ENCODE data around the gene BRI3.

BRI3 gene

DNA sequence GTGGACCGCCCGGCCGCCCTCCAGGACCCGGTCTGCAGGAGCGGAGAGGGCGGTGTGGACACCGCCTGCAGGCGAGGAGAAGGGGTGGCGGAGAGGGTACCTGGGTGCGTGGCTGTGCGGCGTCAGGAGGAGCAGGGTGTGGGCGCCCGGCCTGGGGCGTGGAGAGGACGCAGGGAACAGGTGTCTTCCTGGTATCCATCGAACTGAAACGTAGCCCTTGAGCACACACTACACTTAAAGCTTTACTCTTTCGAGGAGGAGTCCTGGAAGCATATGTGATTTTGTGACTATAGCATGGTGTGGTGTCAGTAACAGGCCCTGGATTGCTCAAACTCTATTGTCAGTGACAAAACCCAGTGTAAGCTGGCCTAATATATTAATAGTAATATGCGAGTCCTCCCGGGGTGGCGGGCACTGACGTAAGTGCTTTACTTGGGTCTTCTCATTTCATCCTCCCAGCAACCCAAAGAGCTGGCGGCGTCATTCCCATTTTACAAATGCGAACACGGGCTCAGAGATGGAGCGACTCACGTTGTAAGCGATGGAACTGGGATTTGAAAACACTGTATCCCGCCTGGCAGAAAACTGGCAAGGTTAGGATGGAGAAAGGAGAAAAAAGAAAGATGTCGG is 28.9 kb upstream of the BRI3 start:
- DNase-seq (ENCODE audit: low read depth) = no peak

DNA sequence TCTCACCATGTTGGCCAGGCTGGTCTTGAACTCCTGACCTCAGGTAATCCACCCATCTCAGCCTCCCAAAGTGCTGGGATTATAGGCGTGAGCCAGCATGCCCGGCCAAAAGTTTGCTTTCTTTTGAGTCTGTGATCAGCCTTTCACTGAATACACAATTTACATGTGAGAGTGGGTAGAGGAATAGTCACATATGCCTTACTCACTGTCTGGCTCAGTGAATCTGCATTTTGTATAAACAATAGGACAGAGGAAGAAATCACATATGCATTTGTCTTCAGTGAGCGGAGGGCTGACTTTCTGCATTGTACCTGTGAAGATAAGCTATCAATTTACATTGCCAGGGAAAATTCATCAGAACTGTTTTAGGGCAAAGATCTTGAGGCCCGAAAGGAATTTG is 27.0 kb upstream of the BRI3 start:
- DNase-seq (ENCODE audit: low read depth) = no peak

DNA sequence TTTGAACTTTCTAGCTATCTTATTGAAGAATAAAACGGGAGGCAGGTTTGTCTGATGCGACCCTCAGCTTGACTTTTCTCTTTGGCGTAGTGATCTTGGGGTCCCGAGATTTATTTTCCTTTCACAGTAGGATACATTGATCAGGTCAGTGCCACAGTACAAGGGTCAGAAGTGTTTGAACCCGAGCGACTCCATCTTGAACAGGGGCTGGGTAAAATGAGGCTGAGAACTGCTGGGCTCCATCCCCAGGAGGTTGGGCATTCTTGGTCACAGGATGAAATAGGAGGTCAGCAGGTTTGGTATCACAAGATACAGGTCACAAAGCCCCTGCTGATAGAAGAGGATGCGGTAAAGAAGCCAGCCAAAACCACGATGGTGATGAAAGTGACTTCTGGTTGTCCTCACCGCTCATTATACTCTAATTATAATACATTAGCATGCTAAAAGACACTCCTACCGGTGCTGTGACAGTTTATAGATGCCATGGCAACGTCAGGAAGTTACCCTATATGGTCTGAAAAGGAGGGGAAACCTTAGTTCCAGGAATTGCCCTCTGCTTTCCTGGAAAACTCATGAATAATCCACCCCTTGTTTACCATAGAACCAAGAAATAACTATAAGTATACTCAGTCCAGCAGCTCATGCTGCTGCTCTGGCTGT is 26.4 kb upstream of the BRI3 start:
- DNase-seq (ENCODE audit: low read depth) = no peak

DNA sequence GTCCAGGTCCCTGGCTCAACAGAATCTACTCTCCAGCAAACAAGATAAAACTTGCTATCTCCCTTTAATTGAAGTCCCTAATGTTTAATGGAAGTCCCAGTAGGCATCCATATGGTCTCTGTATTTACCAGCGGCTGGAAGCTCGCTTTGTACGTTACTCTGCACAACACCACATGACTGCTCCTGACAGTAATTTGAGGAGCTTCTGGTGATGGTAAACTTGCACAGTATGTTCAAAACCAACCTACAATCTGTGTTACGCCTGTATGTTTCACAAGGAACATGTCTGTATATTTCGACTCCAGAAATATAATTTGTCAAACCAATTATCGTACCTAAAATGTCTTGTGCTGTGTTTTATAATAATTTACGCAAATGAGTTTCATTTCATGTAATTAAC is 25.1 kb upstream of the BRI3 start:
- no peak for DNase-seq (ENCODE audit: low read depth)

DNA sequence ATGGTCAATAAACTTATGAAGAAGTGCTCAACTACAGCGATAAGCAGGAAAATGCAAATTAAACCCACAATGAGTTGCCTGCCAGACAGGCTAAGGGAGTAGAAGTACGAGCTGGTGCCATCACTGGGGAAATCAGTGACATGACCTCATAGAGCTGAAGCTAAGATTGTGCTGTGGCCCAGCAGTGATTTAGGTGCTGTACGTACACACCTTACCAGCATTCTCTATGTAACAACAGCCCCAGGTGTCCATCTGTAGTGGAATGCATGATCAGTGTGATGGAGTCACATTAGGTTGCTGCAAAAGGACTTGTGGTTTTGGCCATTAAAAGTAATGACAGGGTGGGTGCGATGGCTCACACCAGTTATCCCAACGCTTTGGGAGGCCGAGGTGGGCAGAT is 23.8 kb upstream of the BRI3 start:
- DNase-seq (ENCODE audit: low read depth) = no peak

DNA sequence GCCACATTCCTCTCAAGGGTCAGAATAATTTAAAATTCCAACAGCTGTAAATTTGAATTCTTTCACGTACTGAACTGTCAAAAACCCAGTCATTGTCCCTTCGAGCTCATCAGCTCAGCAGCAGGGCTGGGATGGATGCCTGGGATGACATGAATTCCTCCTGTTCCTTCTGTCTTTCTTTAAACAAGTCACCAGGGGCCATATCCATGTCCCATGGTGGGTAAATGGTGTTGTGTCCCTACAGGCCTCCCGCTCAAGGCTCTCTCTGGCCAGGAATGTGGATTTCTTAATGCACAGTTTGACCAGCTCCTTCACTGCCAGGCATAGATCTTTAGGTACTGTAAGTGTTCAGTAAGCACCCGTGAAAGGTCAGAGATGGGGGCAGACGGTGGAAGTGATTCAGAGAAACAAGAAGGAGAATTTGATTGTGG is 15.6 kb upstream of the BRI3 start:
- DNase-seq (ENCODE audit: low read depth) = no peak

DNA sequence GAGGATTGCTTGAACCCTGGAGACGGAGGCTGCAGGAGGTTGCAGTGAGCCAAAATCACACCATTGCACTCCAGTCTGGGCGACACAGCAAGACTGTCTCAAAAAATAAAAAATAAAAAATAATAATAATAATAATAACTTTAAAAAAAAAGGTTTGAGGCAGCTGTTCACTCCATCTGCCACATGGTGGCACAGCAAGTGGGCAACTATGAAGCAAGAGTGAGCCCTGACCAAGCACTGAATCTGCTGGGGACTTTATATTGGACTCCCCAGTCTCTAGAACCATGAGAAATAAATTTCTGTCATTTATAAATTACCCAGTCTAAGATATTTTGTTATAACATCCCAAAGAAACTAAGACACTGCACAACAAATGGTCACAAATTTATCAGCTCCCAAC is 14.6 kb upstream of the BRI3 start:
- DNase-seq (ENCODE audit: low read depth) = no peak

DNA sequence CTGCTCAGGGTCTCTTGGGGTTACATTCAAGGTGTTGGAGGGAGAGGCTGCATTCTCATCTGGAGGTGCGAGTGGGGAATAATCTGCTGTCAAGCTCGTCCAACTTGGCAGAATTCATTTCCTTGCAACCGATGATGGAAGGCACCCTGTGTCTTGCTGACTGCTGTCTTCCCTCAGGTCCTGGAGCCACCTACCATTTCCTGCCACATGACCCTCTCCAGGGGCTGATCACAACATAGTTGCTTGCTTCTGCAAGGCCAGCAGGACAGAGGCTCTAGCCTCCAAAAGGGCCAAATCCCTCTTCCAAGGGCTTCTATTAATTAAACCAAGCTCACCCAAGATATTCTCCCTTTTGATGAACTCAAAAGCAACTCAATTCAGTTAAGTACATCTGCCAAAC is 14.2 kb upstream of the BRI3 start:
- no peak for DNase-seq (ENCODE audit: low read depth)

DNA sequence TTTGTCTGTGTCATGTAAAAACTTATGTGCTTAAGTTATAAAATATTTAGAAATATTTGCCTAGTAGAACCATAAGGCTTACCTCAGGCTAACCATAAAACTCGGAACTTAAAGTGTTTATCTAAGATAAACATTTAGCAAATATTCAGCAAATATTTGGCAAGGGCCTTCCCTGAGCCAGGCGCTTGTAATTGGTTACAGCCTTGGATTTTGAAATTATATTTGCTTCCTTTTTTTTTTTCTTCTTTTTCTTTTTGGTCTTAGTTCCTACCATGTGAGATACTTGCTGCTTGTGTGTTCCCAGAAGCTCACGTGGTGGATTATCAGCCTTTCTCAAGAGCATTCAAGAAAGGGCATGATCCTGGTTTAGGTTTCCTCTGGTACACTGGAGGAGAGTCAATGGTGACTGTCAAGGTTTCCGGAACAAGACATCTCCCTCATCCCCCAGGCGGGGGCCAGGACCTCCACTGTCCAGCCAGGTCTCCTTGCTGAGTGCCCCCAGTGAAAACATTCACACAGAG is 5.2 kb upstream of the BRI3 start:
- DNase-seq (ENCODE audit: low read depth) = no peak

DNA sequence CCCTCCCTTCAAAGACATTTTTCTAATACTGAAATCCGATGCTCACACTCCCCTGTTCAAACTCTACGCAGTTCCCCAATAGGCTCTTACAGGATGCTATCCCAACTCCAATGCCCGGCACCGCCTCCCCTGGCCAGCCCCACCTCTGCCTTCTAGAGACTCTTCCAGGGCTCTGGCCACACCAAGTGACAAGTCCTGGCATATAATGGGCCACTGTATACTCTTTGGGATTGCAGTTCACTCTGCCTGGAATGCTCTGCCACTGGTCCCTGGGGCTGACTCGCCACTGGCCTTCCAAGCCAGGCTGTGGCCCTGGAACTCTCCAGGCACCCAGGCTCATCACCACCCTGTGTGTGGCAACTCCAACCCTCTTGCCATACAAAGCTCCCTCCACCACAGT is 3.1 kb upstream of the BRI3 start:
- no peak for DNase-seq (ENCODE audit: low read depth)

DNA sequence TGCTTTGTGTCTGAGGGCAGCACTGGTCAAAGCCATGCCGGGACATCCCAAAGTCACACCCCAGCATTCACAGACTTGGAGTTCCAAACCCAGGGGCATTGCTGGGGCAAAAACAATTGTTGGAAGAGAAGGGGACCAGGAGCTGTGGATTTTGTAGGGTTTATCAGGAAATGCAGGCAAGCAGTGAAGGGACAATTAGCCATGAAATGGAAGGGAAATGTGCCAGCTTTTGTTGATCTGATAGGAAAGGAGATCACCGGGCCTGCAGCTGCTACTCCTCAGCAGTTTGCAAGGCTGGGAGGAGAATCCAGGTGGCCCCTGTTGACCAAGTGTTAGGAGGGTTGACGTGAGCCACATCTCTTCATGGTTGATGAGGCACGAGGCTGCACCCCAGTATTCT is 2.5 kb upstream of the BRI3 start:
- no peak for DNase-seq (ENCODE audit: low read depth)

DNA sequence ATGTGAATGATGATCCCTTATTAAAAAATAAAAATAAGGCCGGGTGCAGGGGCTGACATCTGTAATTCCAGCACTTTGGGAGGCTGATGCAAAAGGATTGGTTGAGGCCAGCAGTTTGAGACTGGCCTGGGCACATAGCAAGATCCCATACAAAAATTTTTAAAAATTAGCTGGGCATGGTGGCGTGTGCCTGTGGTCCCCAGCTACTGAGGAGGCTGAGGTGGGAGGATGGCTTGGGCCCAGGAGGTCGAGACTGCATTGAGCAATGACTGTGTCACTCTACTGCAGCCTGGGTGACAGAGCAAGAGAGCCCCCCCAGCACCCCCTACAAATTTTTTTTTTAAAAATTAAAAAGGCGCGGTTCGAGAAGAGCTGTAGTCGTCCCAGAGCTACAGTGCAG is 1.2 kb upstream of the BRI3 start:
- DNase-seq (ENCODE audit: low read depth) = no peak

DNA sequence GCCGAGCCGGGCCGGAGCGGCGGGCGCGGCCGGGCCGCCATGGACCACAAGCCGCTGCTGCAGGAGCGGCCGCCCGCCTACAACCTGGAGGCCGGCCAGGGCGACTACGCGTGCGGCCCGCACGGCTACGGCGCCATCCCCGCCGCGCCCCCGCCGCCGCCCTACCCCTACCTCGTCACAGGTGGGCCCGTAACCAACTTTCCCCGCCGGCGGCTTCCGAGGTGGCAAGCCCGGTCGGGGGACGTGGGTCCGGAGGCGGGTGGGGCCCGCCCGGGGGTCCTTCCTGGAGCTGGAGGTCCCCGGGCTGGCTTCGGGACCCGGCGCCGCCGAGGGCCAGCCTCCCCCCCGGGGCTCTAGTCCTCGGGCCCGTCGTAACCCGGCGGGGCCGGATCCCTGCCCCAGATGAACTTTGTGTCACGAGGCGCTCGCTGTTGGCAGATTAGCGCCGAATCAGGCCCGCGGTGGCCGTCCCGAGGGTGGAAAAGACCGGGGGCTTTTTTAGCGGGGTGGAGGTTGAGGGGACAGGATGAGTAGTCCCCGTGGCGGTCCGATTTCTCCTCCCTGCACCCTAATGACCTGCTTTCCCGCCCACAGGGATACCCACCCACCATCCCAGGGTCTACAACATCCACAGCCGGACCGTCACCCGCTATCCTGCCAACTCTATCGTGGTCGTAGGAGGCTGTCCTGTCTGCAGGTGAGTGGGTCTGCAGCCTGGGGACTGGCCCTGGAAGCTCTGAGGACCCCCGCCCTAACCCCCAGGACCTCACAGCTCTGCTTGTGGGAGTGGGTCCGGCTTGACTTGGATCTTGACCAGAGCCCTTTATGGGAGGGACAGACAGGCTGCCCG is 496 bp downstream of the BRI3 start:
- no peak for DNase-seq (ENCODE audit: low read depth)

DNA sequence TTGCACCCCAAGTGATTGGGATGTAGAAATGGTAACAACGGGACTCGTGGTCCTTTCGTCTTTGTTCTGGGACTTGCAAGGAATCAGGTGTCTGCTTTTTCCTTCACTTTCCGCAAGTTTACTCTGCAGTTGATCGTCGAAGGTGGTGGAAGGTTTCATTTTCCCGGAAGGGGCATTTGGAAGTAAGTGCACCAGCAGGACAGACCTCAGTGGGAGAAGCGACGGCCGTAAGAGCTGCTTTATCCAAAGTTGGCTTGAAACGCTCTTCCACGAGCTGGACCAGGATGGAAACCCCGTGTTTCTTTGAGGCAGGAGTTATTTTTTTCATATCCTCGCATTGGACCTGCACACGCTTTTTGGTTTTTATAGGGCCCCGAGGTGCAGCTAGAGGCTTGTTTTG is 1.2 kb downstream of the BRI3 start:
- DNase-seq (ENCODE audit: low read depth) = no peak

DNA sequence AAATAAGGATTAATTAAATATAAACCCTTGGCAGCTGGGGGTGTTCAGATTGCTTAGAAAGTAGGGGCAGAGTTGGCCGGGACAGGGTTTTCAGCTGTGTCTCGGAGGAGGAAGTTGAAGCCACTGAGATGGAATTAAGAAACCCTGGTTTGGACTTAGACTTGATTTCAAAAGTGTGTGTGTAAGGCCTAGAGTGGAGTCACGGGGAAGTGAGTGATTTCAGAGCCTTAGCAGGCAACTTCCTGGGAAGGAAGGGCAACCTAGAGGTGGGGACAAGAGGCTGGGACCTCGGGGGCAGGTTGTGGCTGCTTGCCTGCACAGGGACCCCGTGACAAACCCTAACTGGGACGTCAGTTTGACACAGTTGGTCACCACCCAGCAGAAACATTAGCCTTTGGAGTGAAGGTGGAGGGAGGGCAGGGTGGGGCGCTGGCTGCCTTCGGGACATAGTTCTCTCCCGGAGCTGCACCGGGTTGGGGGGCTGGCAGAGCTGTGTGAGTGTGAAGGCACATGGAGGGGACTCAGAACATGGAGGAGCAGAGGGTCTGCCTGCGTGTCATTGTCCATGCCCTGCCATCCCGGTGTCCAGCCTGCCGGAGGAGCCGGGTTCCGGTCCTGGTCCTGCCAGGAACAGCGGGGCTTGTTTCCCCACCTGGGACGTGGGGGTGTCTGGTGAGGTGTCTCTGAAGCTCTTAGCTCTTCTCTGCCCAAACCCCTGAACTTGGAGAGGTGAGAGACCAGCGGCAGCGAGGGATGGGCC is 1.8 kb downstream of the BRI3 start:
- DNase-seq (ENCODE audit: low read depth) = no peak

DNA sequence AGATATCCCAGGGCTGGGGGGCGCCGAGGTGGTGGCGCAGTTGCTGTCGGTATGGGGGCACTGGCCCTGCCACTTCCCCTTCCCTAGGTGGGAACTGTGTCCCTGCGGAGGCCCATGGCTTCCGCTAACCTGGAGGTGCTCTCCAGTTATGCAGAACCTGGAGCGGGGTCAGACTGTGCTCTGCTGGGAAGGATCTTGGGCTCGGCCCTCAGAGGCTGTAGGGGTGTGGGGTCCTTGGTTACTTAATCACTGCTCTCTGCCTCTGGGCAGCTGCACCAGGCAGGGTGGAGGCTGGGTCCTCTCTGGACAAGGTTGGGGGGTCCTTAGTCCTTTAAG is 2.4 kb downstream of the BRI3 start:
- DNase-seq (ENCODE audit: low read depth) = no peak

DNA sequence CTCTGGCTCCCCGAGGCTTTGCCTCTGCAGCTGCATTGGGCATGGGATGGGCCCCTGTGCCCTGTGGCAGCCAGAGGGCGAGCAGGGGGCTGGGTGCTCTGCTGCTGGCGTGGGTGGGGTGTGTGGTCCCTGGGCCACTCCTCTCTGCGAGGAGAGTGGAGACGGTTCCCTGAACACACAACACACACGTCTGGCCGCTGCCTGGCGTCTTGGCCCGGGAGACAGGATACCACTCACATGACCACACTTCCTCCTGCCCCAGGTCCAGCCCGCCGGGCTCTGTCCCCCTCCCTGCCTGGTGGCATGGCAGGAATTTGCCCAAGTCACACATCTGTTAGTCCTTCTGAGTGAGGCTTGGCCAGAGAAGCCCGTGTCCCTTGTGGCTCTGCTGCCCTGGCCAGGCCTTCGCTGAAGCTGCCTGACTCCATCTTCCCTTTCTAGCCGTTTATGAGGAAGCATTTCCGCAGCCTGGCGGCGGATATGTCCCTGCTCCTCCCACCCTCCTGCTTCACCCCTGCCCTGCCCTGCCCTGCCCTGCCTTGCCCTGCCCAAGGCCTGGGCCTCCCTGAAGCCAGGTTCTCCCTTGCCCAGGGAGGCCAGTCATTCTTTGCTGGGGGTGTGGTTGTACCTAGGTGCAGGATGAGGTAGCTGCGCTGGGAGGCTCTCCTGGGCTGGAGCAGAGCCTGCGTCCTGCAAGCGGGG is 3.0 kb downstream of the BRI3 start:
- no peak for DNase-seq (ENCODE audit: low read depth)

DNA sequence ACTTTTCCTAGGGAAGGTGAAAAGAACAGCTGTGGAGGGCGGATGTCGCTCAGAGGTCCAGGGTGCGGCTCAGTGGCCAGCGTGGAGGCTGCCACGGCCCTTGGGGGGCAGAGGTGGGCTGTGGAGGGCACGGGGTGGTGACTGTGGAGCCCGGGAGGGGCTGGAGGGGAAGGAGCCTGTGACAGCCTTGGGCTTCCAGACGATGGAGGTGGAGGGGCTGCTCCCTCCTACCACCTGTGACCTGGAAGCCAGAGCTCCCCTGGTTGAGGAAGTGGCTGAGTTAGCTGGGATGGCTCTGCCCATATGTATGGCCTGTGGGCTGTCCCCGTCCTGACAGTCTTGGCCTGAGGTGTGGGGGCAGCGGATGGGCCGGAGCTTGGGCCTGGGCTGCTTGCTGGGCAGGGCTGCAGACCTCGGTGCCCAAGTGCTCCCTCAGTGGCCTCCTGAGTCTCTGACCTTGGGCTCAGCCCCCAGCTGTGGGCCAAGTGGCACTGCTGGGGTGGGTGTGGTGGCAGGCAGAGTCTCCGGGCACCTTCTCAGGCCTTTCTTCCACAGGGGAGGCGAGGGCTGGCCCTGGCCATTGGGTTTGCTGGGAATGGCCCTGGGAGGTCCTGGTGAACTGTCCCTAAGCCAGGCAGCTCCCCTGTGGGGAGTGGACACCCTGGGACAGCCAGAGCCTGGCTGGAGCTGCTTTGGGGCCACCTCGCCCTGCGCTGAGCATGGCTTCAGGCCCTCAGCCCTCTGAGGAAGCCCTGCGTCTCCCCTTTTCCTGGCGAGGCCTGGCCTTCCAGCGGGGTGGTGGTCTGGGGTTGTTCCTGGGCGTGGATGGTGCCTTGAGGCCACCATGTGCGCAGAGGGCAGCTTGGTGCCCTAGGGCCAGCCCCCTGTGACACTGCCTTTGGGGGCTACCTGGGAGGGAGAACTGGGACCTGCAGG is 3.9 kb downstream of the BRI3 start:
- no peak for DNase-seq (ENCODE audit: low read depth)

DNA sequence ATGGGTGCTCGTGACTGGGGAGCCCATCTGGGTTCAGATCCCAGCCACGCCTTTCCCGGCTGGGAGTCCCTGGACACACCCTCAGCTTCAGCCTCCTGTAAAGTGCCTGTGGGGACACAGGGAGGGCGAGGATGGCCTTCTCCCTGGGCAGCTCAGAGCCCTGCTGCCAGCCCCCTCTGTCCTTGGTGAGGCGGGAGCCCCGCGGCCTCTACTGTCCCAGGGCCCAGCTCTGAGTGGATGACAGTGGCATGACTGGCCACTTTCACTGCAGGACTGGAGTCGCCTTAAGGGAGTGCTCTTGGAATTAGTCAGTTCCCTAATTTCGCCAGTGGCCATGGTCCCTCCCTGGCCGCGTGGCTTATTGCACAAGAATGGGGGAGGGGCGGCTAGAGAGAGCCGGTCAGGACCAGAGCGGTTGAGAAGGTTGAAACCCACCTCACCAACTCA is 4.6 kb downstream of the BRI3 start:
- no peak for DNase-seq (ENCODE audit: low read depth)

DNA sequence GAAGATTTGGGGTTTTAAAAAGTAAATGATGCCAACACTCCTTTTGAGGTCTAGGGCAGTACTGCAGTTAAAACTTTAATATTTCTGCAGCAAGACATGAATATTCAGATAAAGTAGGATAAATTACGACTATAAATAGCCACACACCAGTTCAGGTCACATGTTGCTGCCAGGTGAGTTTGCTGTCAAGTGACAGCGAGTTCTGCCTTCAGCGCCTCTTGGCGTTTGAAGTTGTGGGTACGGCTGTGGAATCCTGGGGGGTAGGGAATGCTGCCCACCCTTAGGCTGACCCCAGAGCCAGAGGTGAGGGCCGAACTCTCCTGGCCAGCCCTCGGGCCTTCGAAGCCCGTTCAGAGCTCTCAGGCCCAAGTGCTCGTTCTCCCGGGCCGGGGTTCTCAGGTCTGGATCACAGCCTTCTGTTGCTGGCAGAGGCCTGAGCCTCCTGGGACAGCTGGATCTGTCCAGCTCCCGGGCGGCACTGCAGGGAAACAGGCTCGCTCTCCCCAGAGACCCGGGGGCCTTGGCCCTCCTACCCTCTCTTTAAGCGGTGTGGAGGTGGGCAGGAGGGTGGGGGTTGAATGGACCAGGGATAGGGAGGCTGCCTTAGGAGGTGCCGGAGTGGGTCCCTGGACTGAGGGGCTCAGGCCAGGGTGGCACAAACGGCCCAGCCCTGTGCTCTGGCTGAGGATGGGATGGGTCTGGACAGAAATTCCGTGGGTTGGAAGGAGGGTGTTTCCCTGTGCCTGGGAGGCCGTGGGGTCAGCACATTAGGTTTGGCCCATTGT is 5.4 kb downstream of the BRI3 start:
- DNase-seq (ENCODE audit: low read depth) = no peak
